Neural cell (in vitro differentiated cells): ENCODE measurements around the gene RASAL2. TPM values are rescaled to one million over a fixed set of nuclear protein-coding genes. Genes with fewer than 3 reads are reported as not detected.

Experiments used
- H2AFZ ChIP-seq: fragments of 200-600, 300-800 bp; sonication (generic), shearing (Covaris generic); 2 replicates; pipeline ENCODE4 v1.6.0; 2014; ENCODE audit warnings: low read depth, mild to moderate bottlenecking, antibody characterized with exemption, low read length, moderate library complexity
- H3F3A ChIP-seq: fragments of 200-600 bp; shearing (Covaris generic); 2 replicates; pipeline ENCODE4 v1.6.1; 2016; ENCODE audit warnings: mild to moderate bottlenecking, moderate library complexity, mixed read lengths, antibody characterized with exemption, low read length; ENCODE audit not compliant: insufficient read depth, poor library complexity, severe bottlenecking
- H3K27ac ChIP-seq: fragments of 200-600, 300-800 bp; sonication (generic), shearing (Covaris generic); 2 replicates; pipeline ENCODE4 v1.5.1; 2014; ENCODE audit warnings: mild to moderate bottlenecking, low read length, moderate library complexity
- H3K27me3 ChIP-seq: fragments of 300-800, 200-600 bp; sonication (generic), shearing (Covaris generic); 2 replicates; pipeline ENCODE4 v1.6.0; 2014; ENCODE audit warnings: mild to moderate bottlenecking, low read depth, low read length, moderate library complexity; ENCODE audit not compliant: insufficient read depth
- H3K36me3 ChIP-seq: fragments of 300-800, 200-600 bp; sonication (generic), shearing (Covaris generic); 2 replicates; pipeline ENCODE4 v1.5.1; 2014; ENCODE audit warnings: mild to moderate bottlenecking, antibody characterized with exemption, low read length, moderate library complexity; ENCODE audit not compliant: insufficient read depth
- H3K4me2 ChIP-seq: fragments of 300-800, 200-600 bp; sonication (generic), shearing (Covaris generic); 2 replicates; pipeline ENCODE4 v1.6.0; 2014; ENCODE audit warnings: mild to moderate bottlenecking, low read length
- H3K4me3 ChIP-seq: fragments of 300-800, 200-600 bp; sonication (generic), shearing (Covaris generic); 2 replicates; pipeline ENCODE4 v1.5.1; 2014; ENCODE audit warnings: mild to moderate bottlenecking, low read length, moderate library complexity
- H3K79me2 ChIP-seq: fragments of 200-600 bp; shearing (Covaris generic); replicated peaks from 2 replicates; pipeline ENCODE4 v1.6.0; 2014; ENCODE audit warnings: mild to moderate bottlenecking, low read length, moderate library complexity; ENCODE audit not compliant: insufficient read depth
- H3K9ac ChIP-seq: fragments of 300-800, 200-600 bp; sonication (generic), shearing (Covaris generic); 2 replicates; pipeline ENCODE4 v1.6.1; 2016; ENCODE audit warnings: mild to moderate bottlenecking, low read length, mixed read lengths
- H3K9me2 ChIP-seq: fragments of 200-600 bp; shearing (Covaris generic); 2 replicates; pipeline ENCODE4 v1.6.1; 2016; ENCODE audit warnings: mild to moderate bottlenecking, low read length, mixed read lengths; ENCODE audit not compliant: insufficient read depth
- H3K9me3 ChIP-seq: fragments of 200-600, 300-800 bp; sonication (generic), shearing (Covaris generic); 2 replicates; pipeline ENCODE4 v1.6.1; 2016; ENCODE audit warnings: mild to moderate bottlenecking, mixed run types, low read length, moderate library complexity, mixed read lengths
- H4K20me1 ChIP-seq: fragments of 200-600 bp; shearing (Covaris generic); 2 replicates; pipeline ENCODE4 v1.6.1; 2016; ENCODE audit warnings: mild to moderate bottlenecking, mixed run types; ENCODE audit not compliant: insufficient read depth
- EP300 ChIP-seq: fragments of 450-650 bp; conservative IDR thresholded peaks from 2 replicates; pipeline ENCODE4 v1.6.1; 2014; ENCODE audit warnings: antibody characterized with exemption, mild to moderate bottlenecking, moderate library complexity; ENCODE audit not compliant: poor library complexity, severe bottlenecking
- EZH2 ChIP-seq: fragments of 200-600, 300-800 bp; shearing (Covaris generic), sonication (generic); IDR thresholded peaks from 2 replicates; pipeline ENCODE4 v1.6.1; 2014; ENCODE audit warnings: antibody characterized with exemption, low read length, borderline replicate concordance, mild to moderate bottlenecking; ENCODE audit not compliant: insufficient read depth, poor library complexity, severe bottlenecking
- MXI1 ChIP-seq: fragments of 450-650 bp; conservative IDR thresholded peaks from 2 replicates; pipeline ENCODE4 v1.6.1; 2014; ENCODE audit warnings: antibody characterized with exemption, mild to moderate bottlenecking; ENCODE audit not compliant: poor library complexity, severe bottlenecking
- POLR2AphosphoS5 ChIP-seq: IDR thresholded peaks from 2 replicates; pipeline ENCODE4 v1.6.1; 2012
- RAD21 ChIP-seq: fragments of 450-650 bp; conservative IDR thresholded peaks from 2 replicates; pipeline ENCODE4 v1.6.1; 2014; ENCODE audit warnings: antibody characterized with exemption, mild to moderate bottlenecking, moderate library complexity
- SMC3 ChIP-seq: fragments of 450-650 bp; conservative IDR thresholded peaks from 2 replicates; pipeline ENCODE4 v1.6.1; 2014; ENCODE audit warnings: antibody characterized with exemption, mild to moderate bottlenecking, moderate library complexity; ENCODE audit not compliant: poor library complexity
- TAF1 ChIP-seq: IDR thresholded peaks from 2 replicates; pipeline ENCODE4 v1.6.1; 2012; ENCODE audit warnings: low read depth
- polyA plus RNA-seq: library from polyadenylated mRNA; depleted of rRNA; stranded (reverse); fragments of >200 nt; gene quantifications from 2 replicates; pipeline ENCODE4 v1.2.3, GENCODE V29; 2014
- TF ChIP-seq, protein P1 (sequence below): fragments of 450-650 bp; IDR thresholded peaks from 2 replicates; pipeline ENCODE4 v1.5.1; 2014; ENCODE audit warnings: antibody characterized with exemption, mild to moderate bottlenecking, moderate library complexity; ENCODE audit not compliant: poor library complexity, severe bottlenecking
- TF ChIP-seq, protein P2 (sequence below): IDR thresholded peaks from 2 replicates; pipeline ENCODE4 v1.6.1; 2012; ENCODE audit warnings: borderline replicate concordance

The RASAL2 gene
- polyA plus RNA-seq, 1 donor from 2014 or later = 73.3 TPM

DNA sequence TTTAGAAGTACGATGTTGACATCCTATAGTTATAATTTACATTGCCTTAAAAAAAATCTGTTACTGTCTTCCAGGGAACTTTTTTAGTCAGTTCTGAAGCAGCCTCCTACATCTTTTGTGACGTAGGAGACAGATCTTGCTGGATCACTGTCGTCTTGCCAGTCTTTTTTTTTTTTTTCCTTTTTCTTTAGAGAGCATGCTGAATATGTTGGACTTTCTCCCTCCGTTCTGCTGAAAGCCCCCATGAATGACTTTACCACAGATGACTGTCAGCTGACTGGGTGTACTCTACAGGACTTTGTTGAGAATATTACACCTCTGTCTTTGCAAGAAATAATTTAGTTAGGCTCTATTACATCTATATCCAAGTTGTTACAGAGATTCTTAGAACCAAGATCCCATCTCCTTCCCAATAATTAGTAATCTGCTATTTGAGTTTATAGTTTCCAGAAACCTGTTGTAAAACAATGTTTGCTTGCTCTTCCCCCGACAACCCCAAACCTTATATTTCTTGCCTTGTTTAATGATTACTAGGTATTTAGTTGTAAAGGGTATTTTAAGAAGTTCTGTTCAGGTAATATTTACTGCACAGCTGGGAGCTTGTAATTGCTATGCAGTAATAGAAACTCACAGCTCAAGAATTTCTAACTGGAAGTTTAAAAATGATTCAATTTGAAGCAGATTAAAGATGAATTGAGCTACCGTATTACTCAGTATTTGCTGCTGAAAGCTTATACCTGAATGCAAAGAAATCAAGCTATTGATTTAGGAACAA, 61.8 kb downstream of the RASAL2 start:
- Histone ChIP-seq H3F3A (no peaks in the 10 kb centered on the region), H3K9me3 (no peaks in the 10 kb centered on the region), H3K4me3 (no peak overlapping the region), H3K27ac (no peak overlapping the region), H3K36me3 (no peaks in the 10 kb centered on the region), H3K4me2 (no peak overlapping the region), H3K79me2 (peaks cover 20% of the 10 kb centered on the region), H3K9ac (no peak overlapping the region), H3K27me3 (no peaks in the 10 kb centered on the region), H3K9me2 (no peaks in the 10 kb centered on the region), H4K20me1 (no peaks in the 10 kb centered on the region), H2AFZ (no peak overlapping the region)
- TF ChIP-seq MXI1 (no peak), RAD21 (no peak), TAF1 (no peak), EZH2 (no peak), EP300 (no peak), POLR2AphosphoS5 (no peak), SMC3 (no peak)
- TF ChIP-seq, protein P1, sequence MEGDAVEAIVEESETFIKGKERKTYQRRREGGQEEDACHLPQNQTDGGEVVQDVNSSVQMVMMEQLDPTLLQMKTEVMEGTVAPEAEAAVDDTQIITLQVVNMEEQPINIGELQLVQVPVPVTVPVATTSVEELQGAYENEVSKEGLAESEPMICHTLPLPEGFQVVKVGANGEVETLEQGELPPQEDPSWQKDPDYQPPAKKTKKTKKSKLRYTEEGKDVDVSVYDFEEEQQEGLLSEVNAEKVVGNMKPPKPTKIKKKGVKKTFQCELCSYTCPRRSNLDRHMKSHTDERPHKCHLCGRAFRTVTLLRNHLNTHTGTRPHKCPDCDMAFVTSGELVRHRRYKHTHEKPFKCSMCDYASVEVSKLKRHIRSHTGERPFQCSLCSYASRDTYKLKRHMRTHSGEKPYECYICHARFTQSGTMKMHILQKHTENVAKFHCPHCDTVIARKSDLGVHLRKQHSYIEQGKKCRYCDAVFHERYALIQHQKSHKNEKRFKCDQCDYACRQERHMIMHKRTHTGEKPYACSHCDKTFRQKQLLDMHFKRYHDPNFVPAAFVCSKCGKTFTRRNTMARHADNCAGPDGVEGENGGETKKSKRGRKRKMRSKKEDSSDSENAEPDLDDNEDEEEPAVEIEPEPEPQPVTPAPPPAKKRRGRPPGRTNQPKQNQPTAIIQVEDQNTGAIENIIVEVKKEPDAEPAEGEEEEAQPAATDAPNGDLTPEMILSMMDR = no peak
- TF ChIP-seq, protein P2, sequence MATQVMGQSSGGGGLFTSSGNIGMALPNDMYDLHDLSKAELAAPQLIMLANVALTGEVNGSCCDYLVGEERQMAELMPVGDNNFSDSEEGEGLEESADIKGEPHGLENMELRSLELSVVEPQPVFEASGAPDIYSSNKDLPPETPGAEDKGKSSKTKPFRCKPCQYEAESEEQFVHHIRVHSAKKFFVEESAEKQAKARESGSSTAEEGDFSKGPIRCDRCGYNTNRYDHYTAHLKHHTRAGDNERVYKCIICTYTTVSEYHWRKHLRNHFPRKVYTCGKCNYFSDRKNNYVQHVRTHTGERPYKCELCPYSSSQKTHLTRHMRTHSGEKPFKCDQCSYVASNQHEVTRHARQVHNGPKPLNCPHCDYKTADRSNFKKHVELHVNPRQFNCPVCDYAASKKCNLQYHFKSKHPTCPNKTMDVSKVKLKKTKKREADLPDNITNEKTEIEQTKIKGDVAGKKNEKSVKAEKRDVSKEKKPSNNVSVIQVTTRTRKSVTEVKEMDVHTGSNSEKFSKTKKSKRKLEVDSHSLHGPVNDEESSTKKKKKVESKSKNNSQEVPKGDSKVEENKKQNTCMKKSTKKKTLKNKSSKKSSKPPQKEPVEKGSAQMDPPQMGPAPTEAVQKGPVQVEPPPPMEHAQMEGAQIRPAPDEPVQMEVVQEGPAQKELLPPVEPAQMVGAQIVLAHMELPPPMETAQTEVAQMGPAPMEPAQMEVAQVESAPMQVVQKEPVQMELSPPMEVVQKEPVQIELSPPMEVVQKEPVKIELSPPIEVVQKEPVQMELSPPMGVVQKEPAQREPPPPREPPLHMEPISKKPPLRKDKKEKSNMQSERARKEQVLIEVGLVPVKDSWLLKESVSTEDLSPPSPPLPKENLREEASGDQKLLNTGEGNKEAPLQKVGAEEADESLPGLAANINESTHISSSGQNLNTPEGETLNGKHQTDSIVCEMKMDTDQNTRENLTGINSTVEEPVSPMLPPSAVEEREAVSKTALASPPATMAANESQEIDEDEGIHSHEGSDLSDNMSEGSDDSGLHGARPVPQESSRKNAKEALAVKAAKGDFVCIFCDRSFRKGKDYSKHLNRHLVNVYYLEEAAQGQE = no peak

DNA sequence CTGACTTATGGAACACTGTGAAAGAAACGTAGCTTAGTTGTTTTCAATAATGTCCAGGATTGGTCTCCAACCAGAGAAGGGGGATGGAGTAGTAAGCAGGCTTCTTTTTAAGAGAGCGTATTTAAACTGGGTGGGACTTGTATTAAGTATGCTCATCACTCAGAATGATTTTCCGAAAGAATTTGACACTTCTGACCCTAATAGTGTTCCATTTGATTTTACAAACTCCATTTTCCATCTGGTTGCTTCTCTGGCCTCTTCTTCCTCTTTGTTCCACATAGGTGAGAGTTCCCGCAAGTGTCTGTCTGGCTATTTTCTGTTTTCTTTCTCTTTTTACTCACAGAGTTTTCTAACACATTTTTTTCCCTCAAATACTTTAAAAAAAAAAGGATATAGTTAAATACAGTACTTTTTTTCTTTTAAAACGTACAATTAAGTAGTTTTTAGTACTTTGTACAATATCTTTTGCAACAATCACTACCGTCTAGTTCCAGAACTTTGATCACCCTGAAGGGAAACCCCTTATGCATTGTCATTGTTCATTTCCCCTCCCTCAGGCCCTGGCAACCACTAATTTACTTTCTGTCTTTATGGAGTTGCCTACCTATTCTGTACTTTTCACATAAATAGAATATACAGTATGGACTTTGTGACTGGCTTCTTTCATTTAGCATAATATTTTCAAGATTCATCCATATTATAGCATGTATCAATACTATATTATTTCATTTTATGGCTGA, 67.0 kb downstream of the RASAL2 start:
- H3K9ac ChIP-seq = no peak overlapping the region
- no peaks in the 10 kb centered on the region for H3F3A ChIP-seq
- TF ChIP-seq EP300 (no peak), SMC3 (no peak), MXI1 (no peak)
- TF ChIP-seq, protein P2 = no peak
- no peaks in the 10 kb centered on the region for H3K9me2 ChIP-seq
- no peaks in the 10 kb centered on the region for H3K27me3 ChIP-seq
- H3K27ac ChIP-seq = no peak overlapping the region
- H3K4me2 ChIP-seq = no peak overlapping the region
- no peaks in the 10 kb centered on the region for H4K20me1 ChIP-seq
- H3K9me3 ChIP-seq = no peaks in the 10 kb centered on the region
- H2AFZ ChIP-seq = no peak overlapping the region
- H3K79me2 ChIP-seq = peaks cover 9% of the 10 kb centered on the region
- H3K4me3 ChIP-seq = no peak overlapping the region
- no peaks in the 10 kb centered on the region for H3K36me3 ChIP-seq
